A673 (cell line): ENCODE results near the gene RPTOR. TPM values are rescaled to one million over a fixed set of nuclear protein-coding genes. Genes with fewer than 3 reads are reported as not detected.

Experiments used
- BruUV-seq: library from RNA; stranded (reverse); fragments of 400-500 nt; replicated peaks from 2 replicates; lab custom pipeline; 2021; lab: Mats Ljungman, UMichigan
- CTCF ChIA-PET: fragments of 300-600 bp; sonication (Branson Sonifier 250); formaldehyde crosslinking; loops from one replicate; lab custom pipeline; 2022; ENCODE audit warnings: antibody characterized with exemption; lab: Charles Lee
- POLR2A ChIA-PET: fragments of 300-600 bp; sonication (Branson Sonifier 250); formaldehyde crosslinking; loops from one replicate; lab custom pipeline; 2022; ENCODE audit warnings: antibody characterized with exemption; ENCODE audit not compliant: low non-redundant PET; lab: Charles Lee
- DNase-seq: peaks from one replicate; pipeline ENCODE4 v3.0.0-alpha.2; 2015; ENCODE audit warnings: low spot score
- H3K27ac ChIP-seq: fragments of 200-600 bp; sonication (generic); 2 replicates; pipeline ENCODE4 v1.5.1; 2016; ENCODE audit warnings: mixed run types, low read depth, mild to moderate bottlenecking, mixed read lengths, antibody characterized with exemption, low read length; ENCODE audit not compliant: poor library complexity, severe bottlenecking
- H3K27me3 ChIP-seq: fragments of 200-600 bp; sonication (generic); replicated peaks from 2 replicates; pipeline ENCODE4 v1.6.1; 2017; ENCODE audit warnings: mixed run types, low read depth, mild to moderate bottlenecking, mixed read lengths, antibody characterized with exemption, low read length; ENCODE audit not compliant: insufficient read depth, poor library complexity
- H3K36me3 ChIP-seq: fragments of 200-600 bp; sonication (generic); 2 replicates; pipeline ENCODE4 v1.6.1; 2016; ENCODE audit warnings: mixed run types, mild to moderate bottlenecking, mixed read lengths, antibody characterized with exemption, low read length; ENCODE audit not compliant: insufficient read depth, poor library complexity, severe bottlenecking
- H3K4me1 ChIP-seq: fragments of 200-600 bp; sonication (generic); 2 replicates; pipeline ENCODE4 v1.6.1; 2017; ENCODE audit warnings: mixed run types, mild to moderate bottlenecking, mixed read lengths, antibody characterized with exemption, low read length; ENCODE audit not compliant: insufficient read depth, poor library complexity, severe bottlenecking
- H3K4me3 ChIP-seq: fragments of 200-600 bp; sonication (generic); 2 replicates; pipeline ENCODE4 v1.5.1; 2016; ENCODE audit warnings: low read depth, mixed run types, mild to moderate bottlenecking, mixed read lengths, low read length; ENCODE audit not compliant: poor library complexity, severe bottlenecking
- H3K9me3 ChIP-seq: fragments of 200-600 bp; sonication (generic); 2 replicates; pipeline ENCODE4 v1.6.1; 2016; ENCODE audit warnings: mixed run types, low read depth, mild to moderate bottlenecking, mixed read lengths, antibody characterized with exemption, low read length; ENCODE audit not compliant: poor library complexity, severe bottlenecking
- EZH2 ChIP-seq: fragments of 200-600 bp; sonication (generic); IDR thresholded peaks from 2 replicates; pipeline ENCODE4 v1.6.1; 2017; ENCODE audit warnings: borderline replicate concordance, low read depth, mild to moderate bottlenecking, mixed read lengths, antibody characterized with exemption, low read length; ENCODE audit not compliant: poor library complexity, severe bottlenecking
- intact Hi-C: fragments of 100-400 bp; cut with micrococcal nuclease; formaldehyde crosslinking; loops from one replicate; pipeline ENCODE4 v1.10.0; 2022; ENCODE audit not compliant: unreplicated experiment
- total RNA-seq: library from RNA; stranded (reverse); gene quantifications from 2 replicates; pipeline ENCODE4 v1.2.3, GENCODE V29; 2021
- TF ChIP-seq, protein P1 (sequence below): fragments of 300-800, 200-600 bp; sonication (generic); conservative IDR thresholded peaks from 2 replicates; pipeline ENCODE4 v1.5.1; 2017; ENCODE audit warnings: low read depth, mild to moderate bottlenecking, antibody characterized with exemption, low read length, moderate library complexity, mixed read lengths

The RPTOR gene
- total RNA-seq, 1 experiment from 2014 or later, result 55.2 TPM

GRCh38 chr17:80499961-80500665, 44.5 kb upstream of the RPTOR start:
- intact Hi-C loops, result no loop called here

GRCh38 chr17:80501741-80502577, 42.7 kb upstream of the RPTOR start:
- intact Hi-C loops, result no loop called here
- no peak for TF ChIP-seq EZH2
- TF ChIP-seq, protein P1, sequence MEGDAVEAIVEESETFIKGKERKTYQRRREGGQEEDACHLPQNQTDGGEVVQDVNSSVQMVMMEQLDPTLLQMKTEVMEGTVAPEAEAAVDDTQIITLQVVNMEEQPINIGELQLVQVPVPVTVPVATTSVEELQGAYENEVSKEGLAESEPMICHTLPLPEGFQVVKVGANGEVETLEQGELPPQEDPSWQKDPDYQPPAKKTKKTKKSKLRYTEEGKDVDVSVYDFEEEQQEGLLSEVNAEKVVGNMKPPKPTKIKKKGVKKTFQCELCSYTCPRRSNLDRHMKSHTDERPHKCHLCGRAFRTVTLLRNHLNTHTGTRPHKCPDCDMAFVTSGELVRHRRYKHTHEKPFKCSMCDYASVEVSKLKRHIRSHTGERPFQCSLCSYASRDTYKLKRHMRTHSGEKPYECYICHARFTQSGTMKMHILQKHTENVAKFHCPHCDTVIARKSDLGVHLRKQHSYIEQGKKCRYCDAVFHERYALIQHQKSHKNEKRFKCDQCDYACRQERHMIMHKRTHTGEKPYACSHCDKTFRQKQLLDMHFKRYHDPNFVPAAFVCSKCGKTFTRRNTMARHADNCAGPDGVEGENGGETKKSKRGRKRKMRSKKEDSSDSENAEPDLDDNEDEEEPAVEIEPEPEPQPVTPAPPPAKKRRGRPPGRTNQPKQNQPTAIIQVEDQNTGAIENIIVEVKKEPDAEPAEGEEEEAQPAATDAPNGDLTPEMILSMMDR, result no peak
- H3K36me3 ChIP-seq, result no peaks in the 10 kb centered on the region
- no peak overlapping the region for H3K27ac ChIP-seq
- H3K4me1 ChIP-seq, result no peaks in the 10 kb centered on the region
- no TSS peak for BruUV-seq
- no peak overlapping the region for H3K4me3 ChIP-seq
- ChIA-PET POLR2A (no interaction called here), CTCF (no interaction called here)
- DNase-seq, result no peak
- no peaks in the 10 kb centered on the region for H3K9me3 ChIP-seq
- H3K27me3 ChIP-seq, result peaks cover 23% of the 10 kb centered on the region

More at GRCh38 chr17:80499961-80500665, 44.5 kb upstream of the RPTOR start:
- Histone ChIP-seq H3K36me3 (no peaks in the 10 kb centered on the region), H3K9me3 (no peaks in the 10 kb centered on the region), H3K27me3 (peaks cover 8% of the 10 kb centered on the region), H3K27ac (no peak overlapping the region), H3K4me3 (no peak overlapping the region), H3K4me1 (no peaks in the 10 kb centered on the region)
- TF ChIP-seq, protein P1, result no peak
- TF ChIP-seq EZH2, result no peak
- BruUV-seq, result no TSS peak
- CTCF ChIA-PET, result no interaction called here
- POLR2A ChIA-PET, result no interaction called here
- no peak for DNase-seq

- BruUV-seq, result no TSS peak
- H3K4me3 ChIP-seq, result no peak overlapping the region
- no peaks in the 10 kb centered on the region for H3K9me3 ChIP-seq
- CTCF ChIA-PET, result no interaction called here
- TF ChIP-seq, protein P1, result no peak
- no peak for TF ChIP-seq EZH2
- no peak for DNase-seq
- no peaks in the 10 kb centered on the region for H3K4me1 ChIP-seq
- intact Hi-C loops, result no loop called here
- POLR2A ChIA-PET, result no interaction called here
- peaks cover 29% of the 10 kb centered on the region for H3K27me3 ChIP-seq
- no peak overlapping the region for H3K27ac ChIP-seq
- H3K36me3 ChIP-seq, result no peaks in the 10 kb centered on the region
These were observed 42.1 kb upstream of the RPTOR start for GRCh38 chr17:80502578-80502877.
